HG02885 (cell line): Measurements from ENCODE around the gene NFATC2.

Experiments
- ATAC-seq: cut with Tn5 transposase; IDR thresholded peaks from one replicate; pipeline ENCODE4 v1.9.1; 2021; ENCODE audit warnings: mild to moderate bottlenecking; ENCODE audit not compliant: unreplicated experiment, poor library complexity

NFATC2 gene

GRCh38 chr20:51401496-51401895 is 141.0 kb downstream of the NFATC2 start:
- ATAC-seq, result no peak

GRCh38 chr20:51400051-51400926 is 142.2 kb downstream of the NFATC2 start:
- ATAC-seq, result peak; percentile 69

GRCh38 chr20:51399006-51399890 is 143.3 kb downstream of the NFATC2 start:
- ATAC-seq, result no peak

- no peak for ATAC-seq
Measured at GRCh38 chr20:51398552-51398951, 144.0 kb downstream of the NFATC2 start.

GRCh38 chr20:51398083-51398482 is 144.4 kb downstream of the NFATC2 start:
- no peak for ATAC-seq

- no peak for ATAC-seq
Measured at GRCh38 chr20:51397137-51397536, 145.4 kb downstream of the NFATC2 start.

- ATAC-seq, result no peak
Measured at GRCh38 chr20:51396365-51396909, 146.1 kb downstream of the NFATC2 start.

GRCh38 chr20:51394706-51395105 is 147.8 kb downstream of the NFATC2 start:
- ATAC-seq, result no peak

- no peak for ATAC-seq
Measured at GRCh38 chr20:51393571-51393970, 148.9 kb downstream of the NFATC2 start.

GRCh38 chr20:51392614-51393186 is 149.8 kb downstream of the NFATC2 start:
- ATAC-seq, result no peak

- ATAC-seq, result no peak
Measured at GRCh38 chr20:51391926-51392325, 150.6 kb downstream of the NFATC2 start.

GRCh38 chr20:51389543-51390264 is 152.8 kb downstream of the NFATC2 start:
- ATAC-seq, result no peak

- ATAC-seq, result no peak
Measured at GRCh38 chr20:51388756-51389542, 153.6 kb downstream of the NFATC2 start.

GRCh38 chr20:51388227-51388626 is 154.3 kb downstream of the NFATC2 start:
- no peak for ATAC-seq

GRCh38 chr20:51387125-51387875 is 155.2 kb downstream of the NFATC2 start:
- no peak for ATAC-seq

- no peak for ATAC-seq
Measured at GRCh38 chr20:51386586-51386985, 155.9 kb downstream of the NFATC2 start.

GRCh38 chr20:51385646-51386530 is 156.6 kb downstream of the NFATC2 start:
- no peak for ATAC-seq
